Metanephros (tissue), 2 donors: ENCODE data around the gene OR4F15. TPM values are rescaled to one million over a fixed set of nuclear protein-coding genes. Genes with fewer than 3 reads are reported as not detected.

Experiments used
- small RNA-seq: library from RNA; depleted of rRNA; stranded (forward); fragments of <200 nt; gene quantifications from one replicate; pipeline ENCODE3, GENCODE V24; 2014; ENCODE audit warnings: low replicate concordance
- total RNA-seq: library from RNA; depleted of rRNA; stranded (reverse); fragments of >200 nt; gene quantifications from one replicate; pipeline ENCODE4 v1.2.3, GENCODE V29; 2014

The OR4F15 gene, protein sequence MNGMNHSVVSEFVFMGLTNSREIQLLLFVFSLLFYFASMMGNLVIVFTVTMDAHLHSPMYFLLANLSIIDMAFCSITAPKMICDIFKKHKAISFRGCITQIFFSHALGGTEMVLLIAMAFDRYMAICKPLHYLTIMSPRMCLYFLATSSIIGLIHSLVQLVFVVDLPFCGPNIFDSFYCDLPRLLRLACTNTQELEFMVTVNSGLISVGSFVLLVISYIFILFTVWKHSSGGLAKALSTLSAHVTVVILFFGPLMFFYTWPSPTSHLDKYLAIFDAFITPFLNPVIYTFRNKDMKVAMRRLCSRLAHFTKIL
- 0.35 TPM for total RNA-seq

DNA sequence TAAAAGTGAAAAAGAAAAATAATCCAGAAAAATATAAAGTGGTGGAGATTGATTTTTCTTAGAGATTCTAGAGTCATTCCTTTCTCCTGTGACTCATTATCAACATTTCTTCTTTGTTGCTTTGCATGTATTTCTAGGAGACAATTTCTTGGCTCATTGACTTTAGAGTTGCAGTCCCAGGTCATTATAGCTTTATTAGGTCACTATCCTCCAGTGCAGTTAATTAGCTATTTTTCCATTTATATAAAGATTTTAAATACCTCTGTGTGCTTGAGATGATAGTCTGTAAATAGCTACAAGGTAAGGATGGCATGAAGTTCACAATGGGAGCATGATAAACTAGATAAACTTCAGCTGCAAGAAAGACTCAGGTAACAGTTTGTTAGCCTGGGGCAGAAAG is at the start of gene OR4F15:
TSS of gene OR4F15 (plus strand) at position 301 of the 400 bp plus-strand sequence. CDS start 5,985 bp downstream, outside the sequence.

DNA sequence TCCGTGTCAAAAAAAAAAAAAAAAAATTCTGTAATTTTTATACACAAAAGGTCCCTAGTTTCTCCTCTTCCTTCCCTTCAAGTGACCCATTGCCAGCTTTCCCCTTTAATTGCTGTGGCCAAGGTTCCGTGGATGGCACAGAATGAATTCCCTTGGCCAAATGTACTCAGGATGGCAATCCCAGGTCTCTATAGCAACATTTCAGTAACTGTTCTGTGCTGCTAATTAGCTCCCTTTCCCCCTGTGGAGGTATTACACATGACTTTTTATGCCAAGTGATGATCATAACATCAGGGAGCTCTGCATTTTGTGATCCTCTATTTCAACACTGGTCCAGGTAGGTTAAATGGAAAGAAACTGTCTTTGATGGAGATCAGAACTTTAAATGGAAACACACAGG is 8.8 kb upstream of the OR4F15 start, which contains the start of gene OR4F6:
TSS of gene OR4F6 (plus strand) at position 301 of the 400 bp plus-strand sequence. CDS start 2,211 bp downstream, outside the sequence.

Small RNAs within 50 kb of the gene (small RNA-seq; reads per million reads assigned to genes)
- not detected for gene RN7SL209P

Other genes starting within 250 kb of the OR4F15 start
- 75.9 TPM for gene TM2D3, start 159.8 kb upstream of the OR4F15 start, total RNA-seq
- 21.4 TPM for gene TARS3, start 87.7 kb upstream of the OR4F15 start, total RNA-seq
- not detected for gene OR4F6, start 8.7 kb upstream of the OR4F15 start, total RNA-seq